Measurements from ENCODE around the gene SPG11. TPM values are rescaled to one million over a fixed set of nuclear protein-coding genes. Genes with fewer than 3 reads are reported as not detected.

SPG11 gene
- total and polyA plus RNA-seq, 2 of the 13 experiments (the other 11 are each of a cell fraction or from before 2014, with no cell fraction given), result 31.5 to 40.7 TPM

DNA sequence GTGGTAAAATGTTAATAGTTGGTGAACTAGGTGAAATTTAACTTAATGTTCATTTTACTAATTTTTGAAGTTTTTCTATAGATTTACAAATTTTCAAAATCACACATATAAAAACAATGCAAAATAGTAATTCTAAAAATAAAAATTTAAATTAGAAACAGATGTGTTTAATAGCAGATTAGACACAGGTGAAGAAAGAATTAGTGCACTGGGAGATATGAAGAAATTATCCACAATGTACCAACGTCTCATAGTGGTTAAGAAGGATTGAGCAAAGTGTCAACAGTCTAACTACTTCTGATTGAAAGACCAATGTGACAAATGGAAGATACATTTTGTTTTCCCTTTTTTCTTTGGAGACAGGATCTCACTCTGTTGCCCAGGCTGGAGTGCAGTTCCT is 26.5 kb downstream of the SPG11 start:
- 92% methylated on average over 1 of the region's 1 CpG for WGBS (ENCODE audit: low lambda C conversion rate)
- peaks cover 3% of the 10 kb centered on the region for H3K79me2 ChIP-seq (ENCODE audit: insufficient read depth, low read length)
- no peak overlapping the region for H2AFZ ChIP-seq (ENCODE audit: low read length)
- no peak overlapping the region for H3K4me3 ChIP-seq (replicated peaks in 1 of 3; ENCODE audit: insufficient read depth in 1 of 3, low read depth in 2 of 3, low read length in 3 of 3)
- H3K9me3 ChIP-seq (ENCODE audit: low read length), result no peaks in the 10 kb centered on the region
- no peaks in the 10 kb centered on the region for H3K4me1 ChIP-seq (ENCODE audit: insufficient read depth, low read length)
- H4K20me1 ChIP-seq (ENCODE audit: insufficient read depth, low read length), result no peaks in the 10 kb centered on the region
- no peak overlapping the region for H3K9ac ChIP-seq (ENCODE audit: insufficient read depth, low read depth, low read length)
- FAIRE-seq (no peak), DNase-seq (ENCODE audit: low spot score) (no peak), ATAC-seq (no peak)
- no peaks in the 10 kb centered on the region for H3K27me3 ChIP-seq (ENCODE audit: control insufficient read depth in 1 of 2, insufficient read depth in 2 of 2, low read length in 2 of 2)
- BruUV-seq (replicated peaks), result no TSS peak
- CTCF ChIA-PET (ENCODE audit: low intra/inter-chr PET ratio, low total read pairs), result no interaction called here
- intact Hi-C loops (cut with micrococcal nuclease; ENCODE audit: unreplicated experiment) (no loop called here), in situ Hi-C loops (cut with HindIII; ENCODE audit: extremely low pct_ligation_motif_present, low pct_unique_long_range_greater_than_20kb) (no loop called here)
- H3K27ac ChIP-seq (ENCODE audit: extremely low read length, insufficient read depth, low read length), result no peak overlapping the region
- TF ChIP-seq ELF3 (CRISPR knock-in tag; IDR thresholded peaks at IDR 0.05), result no peak
- TF ChIP-seq ZNF136 (CRISPR knock-in tag; IDR thresholded peaks at IDR 0.05; ENCODE audit: low read depth), result no peak
- no peak for TF ChIP-seq FOXP1 (IDR thresholded peaks at IDR 0.05)
- TF ChIP-seq FOXP1 (CRISPR knock-in tag; IDR thresholded peaks at IDR 0.05), result no peak
- TF ChIP-seq ZNF496 (CRISPR knock-in tag; IDR thresholded peaks at IDR 0.05; ENCODE audit: insufficient replicate concordance), result no peak
- no peak for TF ChIP-seq FOXM1 (CRISPR knock-in tag; IDR thresholded peaks at IDR 0.05)
- TF ChIP-seq NCOA1 (CRISPR knock-in tag; IDR thresholded peaks at IDR 0.05), result no peak
- TF ChIP-seq PHF21A (CRISPR knock-in tag; IDR thresholded peaks at IDR 0.05), result no peak
- TF ChIP-seq, protein P1, sequence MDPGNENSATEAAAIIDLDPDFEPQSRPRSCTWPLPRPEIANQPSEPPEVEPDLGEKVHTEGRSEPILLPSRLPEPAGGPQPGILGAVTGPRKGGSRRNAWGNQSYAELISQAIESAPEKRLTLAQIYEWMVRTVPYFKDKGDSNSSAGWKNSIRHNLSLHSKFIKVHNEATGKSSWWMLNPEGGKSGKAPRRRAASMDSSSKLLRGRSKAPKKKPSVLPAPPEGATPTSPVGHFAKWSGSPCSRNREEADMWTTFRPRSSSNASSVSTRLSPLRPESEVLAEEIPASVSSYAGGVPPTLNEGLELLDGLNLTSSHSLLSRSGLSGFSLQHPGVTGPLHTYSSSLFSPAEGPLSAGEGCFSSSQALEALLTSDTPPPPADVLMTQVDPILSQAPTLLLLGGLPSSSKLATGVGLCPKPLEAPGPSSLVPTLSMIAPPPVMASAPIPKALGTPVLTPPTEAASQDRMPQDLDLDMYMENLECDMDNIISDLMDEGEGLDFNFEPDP (CRISPR knock-in tag; conservative IDR thresholded peaks at IDR 0.05), result no peak
- TF ChIP-seq, protein P2, sequence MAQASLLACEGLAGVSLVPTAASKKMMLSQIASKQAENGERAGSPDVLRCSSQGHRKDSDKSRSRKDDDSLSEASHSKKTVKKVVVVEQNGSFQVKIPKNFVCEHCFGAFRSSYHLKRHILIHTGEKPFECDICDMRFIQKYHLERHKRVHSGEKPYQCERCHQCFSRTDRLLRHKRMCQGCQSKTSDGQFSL (CRISPR knock-in tag; IDR thresholded peaks at IDR 0.05), result no peak
- no peak for TF ChIP-seq DMAP1 (CRISPR knock-in tag; IDR thresholded peaks at IDR 0.05)
- no peak for TF ChIP-seq ARNT (IDR thresholded peaks at IDR 0.05)
- no peak for TF ChIP-seq ZNF547 (CRISPR knock-in tag; IDR thresholded peaks at IDR 0.05)
- H3K36me3 ChIP-seq (replicated peaks in 1 of 2; ENCODE audit: control insufficient read depth in 1 of 2, insufficient read depth in 2 of 2, low read length in 2 of 2), result peaks cover 4 to 27% of the 10 kb centered on the region in 2 experiments; a peak in 4 of 5 replicates
- H3K4me2 ChIP-seq (ENCODE audit: low read depth, low read length), result no peak overlapping the region
- POLR2A ChIA-PET, result no interaction called here
